Epithelial cell of proximal tubule (primary cell): ENCODE results near the gene ALX4. TPM values are rescaled to one million over a fixed set of nuclear protein-coding genes. Genes with fewer than 3 reads are reported as not detected.

ENCODE experiments used
- DNase-seq: peaks from one replicate; pipeline ENCODE4 v3.0.0-alpha.2; 2011; ENCODE audit warnings: low read depth
- H3K4me3 ChIP-seq: 2 replicates; pipeline ENCODE4 v1.5.1; 2011; ENCODE audit warnings: low read depth, mild to moderate bottlenecking, low read length
- CTCF ChIP-seq: conservative IDR thresholded peaks from 2 replicates; pipeline ENCODE4 v1.5.1; 2012; ENCODE audit warnings: low read depth, mild to moderate bottlenecking, low read length
- total RNA-seq: library from RNA; depleted of rRNA; stranded (reverse); fragments of >200 nt; gene quantifications from 2 replicates; pipeline ENCODE4 v1.2.3, GENCODE V29; 2015

The ALX4 gene
- total RNA-seq, 1 donor from 2014 or later = not detected

DNA sequence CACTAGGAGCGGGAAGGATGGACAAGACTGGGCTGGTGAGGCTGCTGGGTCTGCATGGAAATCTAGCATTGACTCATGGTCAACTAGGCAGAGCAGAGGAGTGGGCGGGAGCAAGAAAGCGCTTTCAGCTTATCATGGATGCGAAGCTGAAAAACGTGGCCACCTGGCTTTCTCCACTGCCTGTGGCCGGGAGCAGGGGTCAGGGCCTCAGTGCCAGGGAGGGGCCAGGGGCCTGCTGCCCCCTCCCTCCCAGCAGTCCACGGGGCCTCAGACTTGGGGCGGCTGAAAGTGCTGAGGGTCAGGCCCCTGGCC lies 45.5 kb downstream of the ALX4 start:
- H3K4me3 ChIP-seq = no peak overlapping the region
- no peak for DNase-seq
- no peak for TF ChIP-seq CTCF

DNA sequence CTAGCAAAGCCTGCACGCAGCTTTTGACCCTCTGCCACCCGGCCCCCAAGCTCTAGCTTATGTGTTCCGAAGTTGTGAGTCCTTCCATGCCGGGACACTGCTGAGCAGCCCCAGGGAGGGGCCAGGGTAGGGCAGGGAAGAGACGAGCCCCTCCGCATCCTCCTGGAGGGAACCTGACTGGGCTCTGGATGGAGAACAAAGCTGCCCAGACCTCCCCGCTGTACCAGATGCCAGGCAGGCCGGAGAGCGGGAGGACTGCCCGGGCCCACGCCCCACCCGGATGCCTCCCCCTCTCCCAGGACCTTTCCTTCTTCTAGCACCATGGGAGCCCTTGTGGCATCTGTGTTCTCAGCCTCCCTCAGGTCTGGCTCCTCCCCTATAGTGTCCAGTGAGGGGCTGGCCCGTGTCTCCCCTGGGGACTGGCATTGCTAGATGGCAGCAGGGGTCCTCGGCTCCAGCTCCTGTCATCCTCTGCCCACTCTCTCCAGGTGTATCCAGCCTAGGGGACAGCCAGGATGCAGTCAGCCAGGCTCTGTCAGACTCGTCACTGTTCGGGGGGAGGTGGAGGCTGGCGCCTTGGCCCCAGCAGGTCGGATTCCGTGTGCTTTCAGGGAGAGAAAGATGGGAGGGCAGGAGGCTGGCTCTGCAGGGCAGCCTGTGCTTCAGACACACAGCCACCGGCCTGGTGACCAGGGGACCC lies 46.1 kb downstream of the ALX4 start:
- no peak for TF ChIP-seq CTCF

GRCh38 chr11:44261800-44262591 lies 47.9 kb downstream of the ALX4 start:
- no peak for TF ChIP-seq CTCF
- H3K4me3 ChIP-seq = no peak overlapping the region
- no peak for DNase-seq

More for the DNA sequence above, 46.1 kb downstream of the ALX4 start:
- DNase-seq = no peak
- H3K4me3 ChIP-seq = no peak overlapping the region

- no peak overlapping the region for H3K4me3 ChIP-seq
- no peak for TF ChIP-seq CTCF
- DNase-seq = no peak
These were observed 49.9 kb downstream of the ALX4 start for GRCh38 chr11:44260081-44260480.

DNA sequence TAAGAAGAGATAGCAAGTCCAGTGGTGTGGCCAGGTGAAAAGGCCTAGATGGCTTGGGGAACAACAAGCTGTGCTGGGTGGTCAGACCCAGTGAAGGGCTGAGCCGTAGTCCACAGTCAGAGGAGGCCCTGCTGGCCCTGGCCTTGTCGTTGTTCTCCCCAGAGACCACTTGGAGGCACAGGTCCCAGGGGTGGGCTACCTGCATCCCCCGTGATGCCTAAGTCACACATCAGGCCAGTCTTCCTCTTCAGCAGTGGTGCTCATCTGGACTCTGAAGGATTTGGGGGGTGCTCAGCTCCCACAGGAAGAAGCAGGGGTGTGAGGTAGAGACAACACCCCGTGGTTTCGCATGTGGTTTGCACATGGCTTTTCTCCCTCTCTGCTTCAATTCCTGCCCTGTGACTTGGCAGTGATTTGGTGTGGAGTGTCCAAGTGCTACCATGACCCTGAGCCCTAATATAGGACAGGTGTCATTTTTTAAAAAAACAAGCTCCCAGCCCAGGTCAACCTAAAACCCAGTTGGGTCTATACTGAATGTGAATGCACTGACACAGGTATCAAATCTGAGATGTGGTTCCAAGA lies 51.0 kb downstream of the ALX4 start:
- no peak for DNase-seq

GRCh38 chr11:44258190-44258489 lies 51.8 kb downstream of the ALX4 start:
- H3K4me3 ChIP-seq = no peak overlapping the region
- no peak for TF ChIP-seq CTCF
- DNase-seq = no peak

More for the DNA sequence above, 51.0 kb downstream of the ALX4 start:
- no peak for TF ChIP-seq CTCF
- H3K4me3 ChIP-seq = no peak overlapping the region
